BLaER1 treated with 17β-estradiol and CSF1 and Interleukin-3, amounts not matched to agents 10 nM and 100 nM (cell line): Measurements from ENCODE around the gene PDE4B.

Source experiments
- H3K27ac ChIP-seq, 11 experiments: shearing (Covaris generic); formaldehyde crosslinking; 2 replicates each; pipeline ENCODE4 v1.8.1; 2022
- H3K27me3 ChIP-seq, 11 experiments: shearing (Covaris generic); formaldehyde crosslinking; 2 replicates each; pipeline ENCODE4 v1.8.1; 2022
- H3K36me3 ChIP-seq, 11 experiments: shearing (Covaris generic); formaldehyde crosslinking; 2 replicates each; pipeline ENCODE4 v1.8.1; 2022
- H3K4me1 ChIP-seq, 10 experiments: shearing (Covaris generic); formaldehyde crosslinking; 2 replicates each; pipeline ENCODE4 v1.8.1; 2022
- H3K4me2 ChIP-seq, 11 experiments: shearing (Covaris generic); formaldehyde crosslinking; 2 replicates each; pipeline ENCODE4 v1.8.1; 2022
- H3K4me3 ChIP-seq, 10 experiments: shearing (Covaris generic); formaldehyde crosslinking; 2 replicates each; pipeline ENCODE4 v1.8.1; 2022
- H3K9ac ChIP-seq, 11 experiments: shearing (Covaris generic); formaldehyde crosslinking; 2 replicates each; pipeline ENCODE4 v1.8.1; 2022
- H3K9me3 ChIP-seq, 11 experiments: shearing (Covaris generic); formaldehyde crosslinking; replicated peaks in 1 of 11; 2 replicates each; pipeline ENCODE4 v1.8.1; 2022
- H4K20me1 ChIP-seq, 11 experiments: shearing (Covaris generic); formaldehyde crosslinking; 2 replicates each; pipeline ENCODE4 v1.8.1; 2022
- Cebpa-rat ChIP-seq, 11 experiments: shearing (Covaris generic); IDR thresholded peaks; 2 replicates each; pipeline ENCODE4 v1.8.1; 2022

The PDE4B gene

GRCh38 chr1:66300972-66301451 lies 508.3 kb downstream of the PDE4B start:
- peak overlapping the region in 4 of 11 experiments; percentile 31 to 54 (median 46); a peak in 5 of 22 replicates for H3K9ac ChIP-seq
- H3K4me2 ChIP-seq = peak overlapping the region; percentile 22 to 64 (median 32); a peak in 14 of 22 replicates
- no peaks in the 10 kb centered on the region for H3K27me3 ChIP-seq
- no peak overlapping the region; a peak in 2 of 20 replicates for H3K4me3 ChIP-seq
- H3K36me3 ChIP-seq = no peaks in the 10 kb centered on the region
- peaks cover 0 to 26% (median 10%) of the 10 kb centered on the region in 10 experiments; a peak in 10 of 20 replicates for H3K4me1 ChIP-seq
- no peak for TF ChIP-seq Cebpa-rat (IDR thresholded peaks at IDR 0.05)
- H3K9me3 ChIP-seq = no peaks in the 10 kb centered on the region
- H3K27ac ChIP-seq = peak overlapping the region in 9 of 11 experiments; percentile 15 to 53 (median 42); a peak in 12 of 22 replicates
- H4K20me1 ChIP-seq = no peaks in the 10 kb centered on the region

GRCh38 chr1:66302184-66302742 lies 509.6 kb downstream of the PDE4B start:
- Histone ChIP-seq H3K36me3 (no peaks in the 10 kb centered on the region), H3K27me3 (no peaks in the 10 kb centered on the region), H3K27ac (no peak overlapping the region), H3K9ac (no peak overlapping the region), H3K9me3 (no peaks in the 10 kb centered on the region), H3K4me3 (no peak overlapping the region), H3K4me1 (peaks cover 0 to 18% (median 10%) of the 10 kb centered on the region in 10 experiments; a peak in 10 of 20 replicates), H4K20me1 (no peaks in the 10 kb centered on the region), H3K4me2 (peak overlapping the region in 4 of 11 experiments; percentile 9 to 64 (median 17); a peak in 4 of 22 replicates)
- TF ChIP-seq Cebpa-rat (IDR thresholded peaks at IDR 0.05) = no peak

GRCh38 chr1:66302815-66303214 lies 510.1 kb downstream of the PDE4B start:
- H3K4me1 ChIP-seq = peaks cover 0 to 18% (median 10%) of the 10 kb centered on the region in 10 experiments; a peak in 10 of 20 replicates
- no peaks in the 10 kb centered on the region for H3K9me3 ChIP-seq
- no peak overlapping the region for H3K4me3 ChIP-seq
- no peak overlapping the region for H3K27ac ChIP-seq
- H3K27me3 ChIP-seq = no peaks in the 10 kb centered on the region
- peak overlapping the region in 5 of 11 experiments; percentile 2 to 64 (median 15); a peak in 7 of 22 replicates for H3K4me2 ChIP-seq
- no peaks in the 10 kb centered on the region for H3K36me3 ChIP-seq
- no peak overlapping the region for H3K9ac ChIP-seq
- H4K20me1 ChIP-seq = no peaks in the 10 kb centered on the region
- no peak for TF ChIP-seq Cebpa-rat (IDR thresholded peaks at IDR 0.05)

- Histone ChIP-seq H3K9me3 (no peaks in the 10 kb centered on the region), H3K4me2 (no peak overlapping the region), H3K27me3 (no peaks in the 10 kb centered on the region), H3K4me3 (no peak overlapping the region), H4K20me1 (no peaks in the 10 kb centered on the region), H3K36me3 (no peaks in the 10 kb centered on the region), H3K4me1 (peaks cover 0 to 18% (median 10%) of the 10 kb centered on the region in 10 experiments; a peak in 10 of 20 replicates), H3K9ac (no peak overlapping the region), H3K27ac (no peak overlapping the region)
- TF ChIP-seq Cebpa-rat (IDR thresholded peaks at IDR 0.05) = no peak
Observed at GRCh38 chr1:66303646-66304045, 511.0 kb downstream of the PDE4B start.

- no peaks in the 10 kb centered on the region for H3K36me3 ChIP-seq
- no peaks in the 10 kb centered on the region for H4K20me1 ChIP-seq
- H3K4me3 ChIP-seq = no peak overlapping the region
- no peak overlapping the region for H3K4me2 ChIP-seq
- H3K27ac ChIP-seq = no peak overlapping the region
- no peak overlapping the region for H3K9ac ChIP-seq
- peaks cover 0 to 18% (median 10%) of the 10 kb centered on the region in 10 experiments; a peak in 10 of 20 replicates for H3K4me1 ChIP-seq
- TF ChIP-seq Cebpa-rat (IDR thresholded peaks at IDR 0.05) = no peak
- no peaks in the 10 kb centered on the region for H3K9me3 ChIP-seq
- no peaks in the 10 kb centered on the region for H3K27me3 ChIP-seq
Observed at GRCh38 chr1:66304128-66304527, 511.4 kb downstream of the PDE4B start.

- H3K4me1 ChIP-seq = peaks cover 0 to 16% (median 10%) of the 10 kb centered on the region in 10 experiments; a peak in 10 of 20 replicates
- H3K9me3 ChIP-seq = no peaks in the 10 kb centered on the region
- TF ChIP-seq Cebpa-rat (IDR thresholded peaks at IDR 0.05) = no peak
- H3K4me3 ChIP-seq = no peak overlapping the region
- no peaks in the 10 kb centered on the region for H3K36me3 ChIP-seq
- H3K27ac ChIP-seq = no peak overlapping the region
- no peak overlapping the region for H3K4me2 ChIP-seq
- no peak overlapping the region for H3K9ac ChIP-seq
- no peaks in the 10 kb centered on the region for H3K27me3 ChIP-seq
- no peaks in the 10 kb centered on the region for H4K20me1 ChIP-seq
Observed at GRCh38 chr1:66305927-66306326, 513.2 kb downstream of the PDE4B start.

GRCh38 chr1:66309006-66309741 lies 516.5 kb downstream of the PDE4B start:
- Histone ChIP-seq H3K4me3 (no peak overlapping the region), H3K27me3 (no peaks in the 10 kb centered on the region), H4K20me1 (no peaks in the 10 kb centered on the region), H3K9ac (no peak overlapping the region), H3K36me3 (no peaks in the 10 kb centered on the region), H3K4me2 (no peak overlapping the region), H3K27ac (no peak overlapping the region), H3K9me3 (no peaks in the 10 kb centered on the region), H3K4me1 (peaks cover 0 to 10% (median 0%) of the 10 kb centered on the region in 10 experiments; a peak in 2 of 20 replicates)
- TF ChIP-seq Cebpa-rat (IDR thresholded peaks at IDR 0.05) = no peak

- no peak for TF ChIP-seq Cebpa-rat (IDR thresholded peaks at IDR 0.05)
- no peak overlapping the region for H3K9ac ChIP-seq
- H3K4me1 ChIP-seq = peaks cover 0 to 19% (median 0%) of the 10 kb centered on the region in 10 experiments; a peak in 9 of 20 replicates
- no peak overlapping the region for H3K27ac ChIP-seq
- H3K4me2 ChIP-seq = no peak overlapping the region
- H3K9me3 ChIP-seq = no peaks in the 10 kb centered on the region
- no peaks in the 10 kb centered on the region for H3K27me3 ChIP-seq
- H4K20me1 ChIP-seq = no peaks in the 10 kb centered on the region
- no peaks in the 10 kb centered on the region for H3K36me3 ChIP-seq
- no peak overlapping the region for H3K4me3 ChIP-seq
Observed at GRCh38 chr1:66311092-66311491, 518.4 kb downstream of the PDE4B start.

- Histone ChIP-seq H3K4me1 (peaks cover under 1 to 24% (median 3%) of the 10 kb centered on the region in 10 experiments; a peak in 18 of 20 replicates), H3K36me3 (no peaks in the 10 kb centered on the region), H3K9ac (no peak overlapping the region), H3K27ac (no peak overlapping the region), H3K27me3 (no peaks in the 10 kb centered on the region), H3K4me2 (no peak overlapping the region), H4K20me1 (no peaks in the 10 kb centered on the region), H3K4me3 (no peak overlapping the region), H3K9me3 (no peaks in the 10 kb centered on the region)
- TF ChIP-seq Cebpa-rat (IDR thresholded peaks at IDR 0.05) = no peak
Observed at GRCh38 chr1:66311628-66312027, 518.9 kb downstream of the PDE4B start.
